Measurements from ENCODE around the gene RTCA.

The RTCA gene

GRCh38 chr1:100298512-100298911 lies 32.5 kb downstream of the RTCA start:
- no peak overlapping the region for H3K4me3 ChIP-seq (ENCODE audit: low read depth, low read length)
- no peak for DNase-seq (ENCODE audit: low read depth)
- no peak for TF ChIP-seq CTCF (conservative IDR thresholded peaks at IDR 0.05; ENCODE audit: low read depth, low read length)

DNA sequence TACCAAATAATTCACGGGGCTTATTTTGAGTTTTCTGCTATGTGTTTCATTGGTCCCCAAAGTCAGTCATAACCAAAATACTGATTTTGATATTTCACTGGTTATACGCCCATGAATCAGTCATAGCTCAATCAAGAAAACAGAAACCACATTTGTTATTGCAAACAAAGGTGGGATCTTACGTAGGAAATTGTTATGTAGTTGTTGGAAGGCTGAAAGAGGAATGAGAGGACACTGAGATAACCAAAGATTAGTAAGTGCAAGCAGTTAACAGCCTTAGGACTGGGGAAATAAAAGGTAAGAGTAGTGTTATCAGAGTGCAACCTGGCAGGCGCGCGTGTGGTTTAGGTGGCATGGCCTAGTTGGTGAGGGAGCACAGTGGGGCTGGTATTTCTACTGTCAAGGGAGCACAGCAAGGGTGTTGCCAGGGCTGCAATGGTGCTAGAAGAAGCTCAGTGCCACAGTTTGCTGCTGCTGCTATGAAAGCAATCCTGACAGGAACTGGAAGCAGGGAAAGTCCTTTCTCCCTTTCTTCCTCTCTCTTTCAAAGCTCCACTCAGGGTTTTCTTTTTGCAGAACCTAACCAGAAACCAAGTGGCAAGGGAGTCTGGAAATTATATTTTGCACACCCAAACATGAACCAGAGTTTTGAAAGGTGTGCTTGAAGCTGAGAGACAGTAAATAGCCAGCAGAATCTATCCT lies 33.7 kb downstream of the RTCA start:
- TF ChIP-seq CTCF (conservative IDR thresholded peaks at IDR 0.05; ENCODE audit: low read depth, low read length), result no peak
- DNase-seq (ENCODE audit: low read depth), result no peak
- H3K4me3 ChIP-seq (ENCODE audit: low read depth, low read length), result no peak overlapping the region

GRCh38 chr1:100300691-100301090 lies 34.7 kb downstream of the RTCA start:
- TF ChIP-seq CTCF (conservative IDR thresholded peaks at IDR 0.05; ENCODE audit: low read depth, low read length), result no peak
- H3K4me3 ChIP-seq (ENCODE audit: low read depth, low read length), result no peak overlapping the region
- no peak for DNase-seq (ENCODE audit: low read depth)

- TF ChIP-seq CTCF (conservative IDR thresholded peaks at IDR 0.05; ENCODE audit: low read depth, low read length), result no peak
- no peak for DNase-seq (ENCODE audit: low read depth)
- H3K4me3 ChIP-seq (ENCODE audit: low read depth, low read length), result no peak overlapping the region
Observed at GRCh38 chr1:100302739-100303138, 36.7 kb downstream of the RTCA start.

DNA sequence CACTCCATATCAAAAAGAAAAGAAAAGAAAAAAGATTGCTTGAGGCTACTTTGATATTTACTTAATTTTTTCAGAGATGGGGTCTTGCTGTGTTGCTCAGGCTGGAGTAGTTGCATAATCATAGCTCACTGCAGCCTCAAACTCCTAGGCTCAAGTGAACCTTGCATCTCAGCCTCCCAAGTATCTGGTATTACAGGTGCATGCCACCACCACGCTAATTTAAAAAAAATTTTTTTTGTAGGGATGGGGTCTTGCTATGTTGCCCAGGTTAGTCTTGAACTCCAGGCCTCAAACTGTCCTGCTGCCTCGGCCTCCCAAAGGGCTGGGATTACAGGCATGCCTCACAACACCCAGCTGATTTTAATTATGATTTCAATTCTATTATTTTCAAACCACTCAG lies 38.2 kb downstream of the RTCA start:
- DNase-seq (ENCODE audit: low read depth), result no peak
- no peak overlapping the region for H3K4me3 ChIP-seq (ENCODE audit: low read depth, low read length)
- TF ChIP-seq CTCF (conservative IDR thresholded peaks at IDR 0.05; ENCODE audit: low read depth, low read length), result no peak

DNA sequence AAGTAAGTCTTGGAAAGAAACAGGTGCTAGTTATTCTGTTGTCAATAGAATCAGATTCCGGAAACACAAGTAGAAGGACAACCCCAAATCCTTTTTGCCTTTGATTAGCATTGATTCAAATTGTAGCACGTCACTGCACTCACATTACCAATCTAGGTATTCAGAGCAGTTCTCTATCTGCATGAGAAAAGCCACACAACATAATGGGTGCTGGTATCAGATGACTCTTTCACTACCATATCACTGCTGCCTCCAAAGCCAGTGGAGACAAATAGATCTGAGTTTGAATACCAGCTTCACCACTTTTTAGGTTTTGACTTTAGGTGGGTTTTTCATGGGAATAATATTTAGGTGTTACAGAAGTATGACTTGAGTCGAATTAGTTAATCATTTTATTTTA lies 38.9 kb downstream of the RTCA start:
- H3K4me3 ChIP-seq (ENCODE audit: low read depth, low read length), result no peak overlapping the region
- DNase-seq (ENCODE audit: low read depth), result no peak
- no peak for TF ChIP-seq CTCF (conservative IDR thresholded peaks at IDR 0.05; ENCODE audit: low read depth, low read length)

DNA sequence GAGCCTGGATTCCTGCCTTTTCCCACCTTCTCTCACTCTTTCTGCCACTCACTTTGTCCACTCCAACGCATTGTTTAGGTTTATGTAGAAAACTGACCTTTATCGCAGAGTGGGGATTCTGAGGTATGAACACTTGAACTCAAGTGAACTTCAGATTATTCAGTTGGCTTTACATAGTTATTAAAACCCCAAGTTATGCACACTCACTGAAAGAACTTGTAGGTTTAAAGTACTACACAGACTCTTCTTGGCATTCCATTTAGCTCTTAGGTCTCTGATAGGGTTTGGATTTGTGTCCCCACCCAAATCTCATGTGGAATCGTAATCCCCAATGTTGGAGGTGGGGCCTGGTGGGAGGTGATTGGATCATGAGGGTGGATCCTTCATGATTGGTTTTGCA lies 39.9 kb downstream of the RTCA start:
- no peak for TF ChIP-seq CTCF (conservative IDR thresholded peaks at IDR 0.05; ENCODE audit: low read depth, low read length)
- no peak overlapping the region for H3K4me3 ChIP-seq (ENCODE audit: low read depth, low read length)
- DNase-seq (ENCODE audit: low read depth), result no peak
